Measurements from ENCODE around the gene HOXC10.
A peak's percentile ranks its signal among the peaks of the same experiment; 100 is the strongest.

The HOXC10 gene

DNA sequence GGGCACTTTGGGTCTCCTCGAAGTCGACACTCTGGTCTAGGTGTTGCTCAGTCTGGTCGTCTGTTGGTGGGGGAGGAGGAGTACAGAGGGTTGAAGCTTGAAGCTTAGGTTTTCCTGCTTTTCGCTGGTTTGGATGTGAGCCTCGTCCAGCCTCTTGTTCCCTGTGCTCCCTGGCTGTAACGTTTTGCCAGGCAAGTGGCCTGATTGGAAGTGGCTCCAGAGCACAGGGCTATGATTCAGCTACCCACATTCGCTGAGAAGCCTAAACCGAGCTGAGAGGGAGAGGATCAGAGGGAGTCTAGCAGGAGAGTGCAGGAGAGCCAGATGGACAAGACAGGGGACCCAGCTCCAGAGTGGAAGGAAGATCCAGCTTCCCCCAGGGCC lies 6.1 kb downstream of the HOXC10 start:
- DNase-seq (ENCODE audit: low spot score), result no peak

- DNase-seq (ENCODE audit: low spot score), result no peak
These were observed 7.5 kb downstream of the HOXC10 start for GRCh38 chr12:53992377-53992889.

GRCh38 chr12:53993162-53994008 lies 8.4 kb downstream of the HOXC10 start:
- no peak for DNase-seq (ENCODE audit: low spot score)

- DNase-seq (ENCODE audit: low spot score), result no peak
These were observed 9.0 kb downstream of the HOXC10 start for GRCh38 chr12:53994009-53994263.

- DNase-seq (ENCODE audit: low spot score), result peak; percentile 51
These were observed 9.5 kb downstream of the HOXC10 start for GRCh38 chr12:53994264-53995001.

DNA sequence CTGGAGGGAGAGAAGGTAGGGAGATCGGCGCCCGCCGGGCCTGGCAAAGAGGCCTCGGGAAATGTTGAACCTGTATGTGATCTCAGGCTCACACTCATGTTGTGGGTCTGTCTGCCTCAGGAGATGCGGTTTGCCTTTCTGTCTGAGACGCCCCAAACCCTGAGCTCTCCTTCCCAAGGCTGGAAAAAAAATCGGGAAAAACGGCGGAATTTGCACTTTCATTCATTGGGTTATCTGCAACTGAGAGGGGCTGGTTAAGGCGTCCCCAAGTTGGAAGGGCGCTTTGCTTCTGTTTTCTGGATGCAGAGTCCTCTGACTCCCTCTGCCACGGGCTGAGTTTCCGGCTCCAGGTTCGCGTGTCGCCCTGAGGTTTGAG lies 10.0 kb downstream of the HOXC10 start:
- DNase-seq (ENCODE audit: low spot score), result peak; percentile 46

DNA sequence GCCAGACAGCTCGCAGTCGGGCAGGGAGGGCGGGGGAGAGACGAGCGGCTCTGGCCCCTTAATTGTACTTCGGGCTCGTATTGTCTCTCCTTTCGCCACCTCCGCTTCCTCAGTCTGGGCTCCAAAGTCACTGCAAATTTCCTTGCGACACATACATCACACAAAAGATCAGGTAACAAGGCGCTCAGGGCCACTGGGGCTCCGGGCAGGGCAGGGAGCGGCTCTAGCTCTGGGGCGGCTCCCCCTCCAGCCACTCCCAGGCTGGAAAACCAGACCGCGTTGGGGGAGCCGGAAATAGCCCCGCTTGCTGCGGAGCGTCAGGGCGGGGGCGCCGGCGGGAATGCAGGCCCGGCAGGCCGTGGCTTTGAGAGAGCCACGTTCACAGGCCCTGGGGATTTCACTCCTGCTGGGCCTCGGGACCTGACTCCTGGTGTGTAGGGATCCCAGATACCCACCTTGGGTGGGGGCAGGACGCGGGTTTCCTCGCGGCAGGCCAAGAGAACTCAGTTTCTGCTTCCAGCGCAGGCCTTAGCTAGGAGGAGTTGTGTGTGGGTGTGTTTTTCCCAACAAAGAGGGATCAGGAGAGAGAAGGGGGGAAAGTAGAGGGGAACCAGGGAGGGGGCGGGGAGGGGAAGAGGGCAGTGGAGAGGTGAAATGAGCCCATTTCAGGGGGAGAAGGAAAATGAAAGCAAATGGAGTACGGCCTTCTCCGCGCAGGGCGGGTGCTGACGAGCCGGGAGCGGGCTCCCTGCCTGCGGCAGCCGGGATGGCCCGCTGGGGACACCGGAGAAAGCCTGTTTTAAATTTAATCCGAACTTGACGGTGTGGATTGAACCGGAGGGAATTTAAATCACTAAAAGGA lies 10.7 kb downstream of the HOXC10 start:
- peak; percentile 90 for DNase-seq (ENCODE audit: low spot score)

- no peak for DNase-seq (ENCODE audit: low spot score)
These were observed 11.6 kb downstream of the HOXC10 start for GRCh38 chr12:53996240-53997203.

GRCh38 chr12:53997204-53998109 lies 12.5 kb downstream of the HOXC10 start:
- no peak for DNase-seq (ENCODE audit: low spot score)

- no peak for DNase-seq (ENCODE audit: low spot score)
These were observed 13.4 kb downstream of the HOXC10 start for GRCh38 chr12:53998110-53998899.

DNA sequence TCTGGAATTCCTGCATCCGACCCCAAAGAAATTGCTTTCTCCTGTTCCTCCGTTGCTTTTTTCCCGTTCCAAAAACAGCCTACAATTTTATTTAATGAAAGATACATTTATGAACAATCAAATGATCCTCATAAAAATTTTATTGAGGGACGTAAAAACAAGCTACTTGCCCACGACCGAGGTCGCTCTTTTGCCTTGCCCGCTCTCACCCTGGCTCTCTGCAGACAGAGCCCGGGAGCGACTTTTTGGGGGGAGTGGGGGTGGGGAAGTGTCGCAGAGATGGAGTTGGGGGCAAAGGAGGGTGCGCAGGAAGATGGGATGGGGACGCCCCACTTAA lies 13.9 kb downstream of the HOXC10 start:
- DNase-seq (ENCODE audit: low spot score), result no peak

- DNase-seq (ENCODE audit: low spot score), result peak; percentile 55
These were observed 14.7 kb downstream of the HOXC10 start for GRCh38 chr12:53999559-54000115.

DNA sequence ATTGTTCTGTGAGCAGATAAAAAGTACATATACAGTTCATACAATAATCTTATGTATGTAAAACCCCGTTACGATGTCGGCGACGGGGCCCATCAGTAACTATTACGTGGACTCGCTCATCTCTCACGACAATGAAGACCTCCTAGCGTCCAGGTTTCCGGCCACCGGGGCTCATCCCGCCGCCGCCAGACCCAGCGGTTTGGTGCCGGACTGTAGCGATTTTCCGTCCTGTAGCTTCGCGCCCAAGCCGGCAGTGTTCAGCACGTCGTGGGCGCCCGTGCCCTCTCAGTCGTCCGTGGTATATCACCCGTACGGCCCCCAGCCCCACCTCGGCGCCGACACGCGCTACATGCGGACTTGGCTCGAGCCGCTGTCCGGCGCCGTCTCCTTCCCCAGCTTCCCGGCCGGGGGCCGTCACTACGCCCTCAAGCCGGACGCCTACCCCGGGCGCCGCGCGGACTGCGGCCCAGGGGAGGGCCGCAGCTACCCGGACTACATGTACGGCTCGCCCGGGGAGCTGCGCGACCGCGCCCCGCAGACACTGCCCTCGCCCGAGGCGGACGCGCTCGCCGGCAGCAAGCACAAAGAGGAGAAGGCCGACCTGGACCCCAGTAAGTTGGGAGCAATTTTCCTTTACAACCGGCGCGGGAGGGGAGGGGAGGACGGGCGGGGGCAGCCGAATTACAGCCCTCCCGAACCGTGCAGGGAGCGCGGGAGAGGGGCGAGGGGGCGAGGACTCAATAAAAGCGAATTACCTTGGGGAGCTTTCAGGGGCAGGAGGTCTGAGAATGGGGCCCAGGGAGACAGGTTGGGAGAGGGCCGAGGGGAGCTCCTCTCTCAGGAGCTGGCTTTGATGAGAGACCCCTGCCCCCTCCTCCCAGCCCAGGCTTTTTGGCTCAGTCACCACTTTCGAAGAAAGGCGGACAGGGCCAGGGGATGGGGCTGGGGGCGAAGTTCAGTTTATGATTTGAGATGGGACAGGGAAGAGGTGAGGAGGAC lies 15.5 kb downstream of the HOXC10 start, which contains the start of gene HOXC9:
Gene HOXC9, plus strand, starts transcription at position 46 of the 999 bp plus-strand sequence. Its CDS starts 28 bp downstream, at position 74.
- DNase-seq (ENCODE audit: low spot score), result no peak

DNA sequence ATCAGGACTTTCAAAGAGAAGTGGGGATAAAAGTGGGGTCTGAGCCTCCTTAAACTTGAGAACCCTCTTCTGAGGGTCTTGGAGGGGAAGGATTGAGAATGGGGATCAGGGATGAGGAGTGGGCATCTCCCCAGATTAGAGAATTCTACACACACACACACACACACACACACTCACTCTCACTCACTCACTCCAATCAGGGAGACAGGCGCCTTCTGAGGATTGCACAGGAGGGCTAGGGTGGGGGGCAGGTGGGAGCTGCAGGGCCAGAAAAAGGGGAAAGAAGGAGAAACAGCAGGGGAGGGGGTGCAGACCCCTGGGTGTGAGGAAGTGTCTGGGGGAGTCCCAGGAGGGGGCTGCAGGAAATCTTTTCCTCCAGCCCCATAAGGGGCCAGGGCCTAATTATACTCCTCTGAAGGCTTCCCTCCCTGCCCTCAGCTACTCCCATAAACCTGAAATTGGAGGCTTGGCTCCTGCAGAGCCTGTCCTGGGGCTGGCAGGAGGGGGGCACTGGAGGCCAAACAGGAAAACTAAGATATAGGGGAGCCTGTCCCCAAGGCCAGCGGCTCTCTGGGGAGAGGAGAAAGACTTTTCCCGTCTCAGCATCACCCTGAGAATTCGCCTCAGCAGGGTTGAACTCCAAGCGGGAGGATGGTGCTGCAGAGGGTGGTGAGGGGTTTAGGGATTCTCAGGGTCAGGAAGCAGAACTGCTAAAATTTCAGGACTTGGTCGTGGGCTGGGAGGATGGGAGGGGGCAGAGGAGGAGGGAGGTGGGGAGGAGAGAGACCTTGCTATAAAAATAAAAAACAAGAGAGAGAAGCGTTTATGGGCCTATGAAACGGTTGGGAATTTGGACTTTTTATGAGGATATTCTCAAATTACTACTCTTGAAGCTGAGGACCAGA lies 16.6 kb downstream of the HOXC10 start:
- no peak for DNase-seq (ENCODE audit: low spot score)

DNA sequence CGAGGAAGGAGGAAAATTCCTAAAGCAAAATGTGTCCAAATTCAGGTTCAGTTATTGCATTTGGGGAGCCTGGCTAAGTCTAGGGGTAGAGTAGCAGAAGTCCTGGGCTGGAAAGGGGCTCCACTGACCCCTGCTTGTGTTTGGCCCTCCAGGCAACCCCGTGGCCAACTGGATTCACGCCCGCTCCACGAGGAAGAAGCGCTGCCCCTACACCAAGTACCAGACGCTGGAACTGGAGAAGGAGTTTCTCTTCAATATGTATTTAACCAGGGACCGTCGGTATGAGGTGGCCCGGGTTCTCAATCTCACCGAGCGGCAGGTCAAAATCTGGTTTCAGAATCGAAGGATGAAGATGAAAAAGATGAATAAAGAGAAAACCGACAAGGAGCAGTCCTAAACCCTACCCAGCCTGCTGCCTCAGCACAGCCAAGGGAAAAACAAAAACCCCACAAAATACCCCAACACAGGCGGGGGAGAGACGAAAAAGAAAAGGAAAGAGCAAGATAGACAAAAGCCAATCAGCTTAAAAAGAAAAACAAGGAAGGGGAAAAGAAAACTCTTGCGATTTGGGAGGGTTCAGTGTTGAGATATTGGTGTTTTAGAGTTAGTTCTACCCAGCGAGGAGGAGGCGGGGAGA lies 17.4 kb downstream of the HOXC10 start:
- no peak for DNase-seq (ENCODE audit: low spot score)

GRCh38 chr12:54002915-54003389 lies 18.0 kb downstream of the HOXC10 start:
- DNase-seq (ENCODE audit: low spot score), result no peak
